UCSD-AML1 (cell line): ENCODE measurements around the gene DAG1.
A peak's percentile ranks its signal among the peaks of the same experiment; 100 is the strongest.

Experiments used
- DNase-seq: peaks from one replicate; lab custom pipeline; 2025; ENCODE audit not compliant: unreplicated experiment; lab: John Stamatoyannopoulos, UW

Gene DAG1

DNA sequence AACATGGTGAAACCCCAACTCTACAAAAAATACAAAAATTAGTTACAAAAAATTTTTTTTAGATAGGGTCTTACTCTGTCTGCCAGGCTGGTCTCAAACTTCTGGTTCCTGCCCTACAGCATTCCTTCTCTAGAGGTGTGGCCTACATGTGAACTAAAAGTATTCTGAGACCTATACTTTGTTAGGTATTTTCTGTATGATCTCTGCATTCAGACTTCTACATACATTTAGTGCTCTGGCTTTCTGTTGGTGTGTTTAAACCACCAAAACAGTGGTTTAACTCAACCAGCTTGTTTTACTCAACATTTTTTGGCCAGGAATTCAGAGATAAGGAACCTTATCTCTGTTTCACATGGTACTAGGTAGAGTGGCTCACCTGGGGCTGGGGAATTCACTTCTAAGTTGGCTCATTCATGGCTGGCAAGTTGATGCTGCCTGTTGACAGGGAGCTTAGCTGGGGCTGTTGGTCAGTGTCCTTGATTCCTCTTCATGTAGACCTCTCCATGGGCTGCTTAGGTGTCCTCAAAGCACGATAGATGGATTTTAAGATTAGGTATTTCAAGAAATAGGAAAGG lies 42.8 kb downstream of the DAG1 start:
- no peak for DNase-seq

DNA sequence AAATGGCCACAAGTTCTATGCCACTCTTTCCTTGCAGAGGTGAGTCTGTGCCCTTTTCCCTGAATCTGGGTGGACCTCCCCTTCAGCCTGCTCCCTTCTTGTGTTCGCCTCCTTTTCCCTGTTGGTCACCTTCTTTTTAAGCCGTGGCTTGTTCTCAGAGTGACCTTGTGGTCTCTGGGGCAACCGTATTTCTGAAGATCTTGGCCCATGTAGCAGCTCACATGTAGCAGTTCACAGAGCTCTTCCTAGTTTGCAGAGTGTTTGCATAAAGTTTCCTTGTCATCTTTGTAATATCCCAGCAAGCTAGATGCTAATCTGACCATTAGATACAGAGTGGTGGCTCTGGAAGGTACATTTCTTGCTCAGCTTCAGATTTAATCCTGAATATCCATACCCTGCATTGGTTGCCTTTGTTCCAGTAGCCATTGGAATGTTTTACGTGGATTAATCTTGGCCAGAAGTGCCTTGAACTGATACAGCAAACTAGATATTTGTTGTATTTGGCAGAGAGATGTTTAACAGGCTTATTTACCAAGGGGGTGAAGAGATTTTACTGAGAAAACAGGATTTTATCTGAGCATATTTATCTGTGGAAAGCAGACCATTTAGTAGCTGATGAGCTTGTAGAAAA lies 43.5 kb downstream of the DAG1 start:
- DNase-seq = no peak

DNA sequence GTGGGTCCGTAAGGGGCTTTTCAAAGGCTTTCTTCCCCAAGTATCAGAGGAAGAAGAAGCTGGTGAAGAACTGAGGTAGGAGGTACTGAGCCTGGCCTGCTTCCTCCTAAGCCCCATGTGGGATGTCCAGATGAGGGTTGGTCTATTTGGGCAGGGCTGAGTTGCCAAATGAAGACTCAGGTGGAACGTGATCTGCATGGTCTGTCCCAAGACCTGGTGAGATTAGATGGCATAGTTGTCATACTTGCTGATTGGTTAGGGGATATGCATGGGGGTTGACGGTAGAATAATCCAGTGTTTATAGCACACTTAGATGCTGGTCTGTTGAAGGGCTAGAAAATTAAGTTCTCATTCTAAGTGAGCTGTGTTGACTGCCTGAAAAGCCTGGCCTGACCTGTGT lies 47.9 kb downstream of the DAG1 start:
- DNase-seq = no peak

DNA sequence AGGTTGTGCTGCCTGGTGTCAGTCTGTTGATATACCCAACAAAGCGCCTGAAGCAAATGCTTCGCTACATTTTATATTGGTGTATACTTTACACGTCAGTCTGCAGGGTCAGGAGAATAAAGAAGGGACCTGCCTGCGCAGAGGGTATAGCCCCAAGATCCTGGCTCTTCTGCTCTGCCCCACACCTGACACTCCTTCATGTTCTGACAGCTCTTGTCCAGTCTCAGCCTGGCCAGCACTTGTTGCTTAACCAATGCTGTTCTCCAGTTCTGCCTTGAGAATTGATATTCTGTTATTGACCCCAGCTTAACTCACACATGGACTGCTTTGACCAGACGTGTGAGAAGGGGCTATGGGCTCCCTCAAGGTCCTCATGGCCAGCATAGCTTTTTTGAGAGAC lies 48.4 kb downstream of the DAG1 start:
- DNase-seq = no peak

DNA sequence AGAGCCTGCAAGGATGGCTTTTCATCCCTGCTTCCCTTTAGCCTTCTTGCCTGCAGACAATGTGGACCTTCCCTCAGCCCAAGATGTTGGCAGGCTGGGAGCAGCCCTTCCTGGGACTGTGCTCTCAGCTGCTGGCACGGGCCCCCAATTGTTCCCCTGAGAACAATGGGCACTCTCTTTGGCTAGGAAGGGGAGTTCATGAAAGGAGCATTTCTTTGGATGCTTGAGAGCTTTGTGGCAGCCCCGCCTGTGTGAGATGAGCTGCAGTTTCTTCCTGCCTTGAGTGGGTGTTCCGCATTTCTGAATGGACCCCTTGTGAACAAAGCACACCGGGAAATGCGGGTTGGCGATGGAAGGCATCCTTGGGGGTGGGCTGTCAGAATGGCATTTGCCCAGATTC lies 49.2 kb downstream of the DAG1 start:
- DNase-seq = no peak

DNA sequence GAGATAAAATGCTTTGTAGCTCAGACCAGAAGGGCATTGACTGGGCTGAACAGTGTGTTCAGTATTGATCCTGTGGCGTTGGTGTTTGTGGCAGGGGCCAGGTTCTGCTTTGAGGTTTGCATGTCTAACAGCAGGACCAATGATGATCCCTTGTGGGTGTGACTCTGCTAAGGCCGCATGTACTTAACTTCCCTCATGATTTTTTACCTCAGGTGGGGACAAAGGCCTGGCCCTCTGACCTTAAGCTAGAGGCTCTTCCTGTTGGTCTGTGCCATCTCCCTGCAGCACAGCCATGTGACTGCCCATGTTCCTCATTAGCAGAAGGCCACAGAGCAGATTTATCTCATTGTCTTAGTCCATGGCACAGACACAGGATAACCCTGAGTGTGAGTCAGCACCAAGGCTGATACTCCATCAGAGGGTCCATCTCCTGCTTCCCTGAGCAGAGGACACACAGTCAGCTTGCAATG lies 49.9 kb downstream of the DAG1 start:
- DNase-seq = no peak

DNA sequence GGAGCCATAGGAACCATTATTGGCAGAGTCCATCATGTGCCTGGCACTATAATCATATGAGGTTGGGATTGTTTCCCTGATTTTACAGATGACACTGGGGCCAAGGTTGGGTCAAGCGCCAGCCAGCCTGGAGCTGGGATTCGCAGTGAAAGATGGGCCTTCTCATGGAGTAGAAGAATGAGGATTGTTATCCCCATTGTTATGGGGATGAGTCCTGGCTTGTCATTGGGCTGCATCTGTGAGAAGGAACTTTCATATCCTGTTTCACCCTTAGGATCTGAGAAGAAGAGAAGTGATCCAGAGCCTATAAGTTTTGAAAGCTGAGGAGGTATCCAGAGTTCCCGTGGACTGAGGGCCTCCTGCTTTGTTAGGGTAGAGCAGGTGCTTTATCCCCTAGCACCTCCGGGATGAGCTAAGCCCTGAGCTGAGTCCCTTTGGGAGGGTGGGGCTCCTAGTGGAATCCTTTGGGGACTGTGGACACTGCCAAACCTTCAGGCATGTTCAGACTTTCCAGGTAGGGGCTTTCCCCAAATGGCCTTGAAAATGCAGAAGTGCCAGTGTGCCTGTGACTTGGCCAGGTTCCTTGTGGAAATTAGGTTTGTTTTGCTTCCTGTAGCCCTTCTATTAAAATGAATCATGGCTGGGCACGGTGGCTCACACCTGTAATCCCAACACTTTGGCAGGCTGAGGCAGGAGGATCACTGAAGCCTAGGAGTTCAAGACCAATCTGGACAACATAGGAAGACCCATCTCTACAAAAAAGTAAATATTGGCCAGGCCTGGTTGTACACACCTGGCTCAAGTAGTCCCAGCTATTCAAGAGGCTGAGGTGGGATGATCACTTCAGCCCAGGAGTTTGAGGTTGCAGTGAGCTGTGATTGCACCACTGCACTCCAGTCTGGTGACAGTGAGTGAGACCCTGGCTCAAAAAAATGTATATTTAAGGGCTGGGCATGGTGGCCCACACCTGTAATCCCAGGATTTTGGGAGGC lies 54.0 kb downstream of the DAG1 start:
- DNase-seq = no peak

DNA sequence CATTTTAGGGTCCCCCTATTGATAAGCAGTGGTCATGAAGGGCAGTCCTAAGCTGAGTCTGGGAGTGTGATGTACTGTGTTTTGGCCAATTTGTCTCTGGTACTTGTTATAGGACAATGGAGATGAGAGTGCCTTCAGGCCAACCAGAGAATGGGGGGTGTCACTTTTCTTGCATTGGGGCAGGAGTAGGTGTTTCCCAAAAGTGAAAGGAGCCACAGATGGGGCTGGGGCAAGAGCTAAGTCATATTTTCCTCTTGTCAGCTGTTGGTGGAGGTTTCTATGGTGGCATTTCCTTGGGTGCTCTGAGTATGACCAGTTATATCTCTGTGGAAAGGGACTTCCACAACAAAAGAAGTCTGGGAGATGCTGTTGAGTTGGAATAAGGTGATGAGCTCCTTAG lies 59.5 kb downstream of the DAG1 start:
- DNase-seq = no peak

DNA sequence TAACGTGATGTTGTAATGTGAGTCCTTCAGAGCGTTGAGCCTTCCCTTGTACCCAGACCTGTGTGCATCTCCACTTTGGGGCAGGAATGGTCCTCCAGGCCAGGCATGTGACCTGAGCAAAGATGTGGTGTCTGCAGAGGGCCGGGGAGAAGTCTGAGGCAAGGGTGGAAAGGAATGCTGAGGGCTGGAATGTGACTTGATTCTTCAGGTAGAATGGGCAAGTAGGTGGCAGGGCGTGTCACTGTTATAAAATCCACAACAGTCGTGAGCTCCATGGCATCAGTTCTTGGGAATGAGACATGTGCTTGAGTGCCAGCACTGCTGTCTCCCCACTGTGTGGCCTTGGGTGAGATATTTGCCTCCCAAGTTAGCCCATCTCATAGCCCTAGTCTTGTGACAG lies 60.2 kb downstream of the DAG1 start:
- no peak for DNase-seq

DNA sequence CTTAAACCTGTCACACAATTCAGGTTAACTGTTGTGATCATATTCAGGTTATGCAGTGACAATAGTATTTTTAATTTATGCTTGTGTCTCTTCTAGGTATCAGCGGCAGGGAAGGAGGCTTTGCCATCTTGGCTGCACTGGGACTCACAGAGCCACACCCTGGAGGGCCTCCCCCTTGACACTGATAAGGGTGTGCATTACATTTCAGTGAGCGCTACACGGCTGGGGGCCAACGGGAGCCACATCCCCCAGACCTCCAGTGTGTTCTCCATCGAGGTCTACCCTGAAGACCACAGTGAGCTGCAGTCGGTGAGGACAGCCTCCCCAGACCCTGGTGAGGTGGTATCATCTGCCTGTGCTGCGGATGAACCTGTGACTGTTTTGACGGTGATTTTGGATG lies 60.6 kb downstream of the DAG1 start:
- DNase-seq = no peak

DNA sequence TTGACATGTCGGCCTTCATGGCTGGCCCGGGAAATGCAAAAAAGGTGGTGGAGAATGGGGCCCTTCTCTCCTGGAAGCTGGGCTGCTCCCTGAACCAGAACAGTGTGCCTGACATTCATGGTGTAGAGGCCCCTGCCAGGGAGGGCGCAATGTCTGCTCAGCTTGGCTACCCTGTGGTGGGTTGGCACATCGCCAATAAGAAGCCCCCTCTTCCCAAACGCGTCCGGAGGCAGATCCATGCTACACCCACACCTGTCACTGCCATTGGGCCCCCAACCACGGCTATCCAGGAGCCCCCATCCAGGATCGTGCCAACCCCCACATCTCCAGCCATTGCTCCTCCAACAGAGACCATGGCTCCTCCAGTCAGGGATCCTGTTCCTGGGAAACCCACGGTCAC lies 61.2 kb downstream of the DAG1 start:
- no peak for DNase-seq

DNA sequence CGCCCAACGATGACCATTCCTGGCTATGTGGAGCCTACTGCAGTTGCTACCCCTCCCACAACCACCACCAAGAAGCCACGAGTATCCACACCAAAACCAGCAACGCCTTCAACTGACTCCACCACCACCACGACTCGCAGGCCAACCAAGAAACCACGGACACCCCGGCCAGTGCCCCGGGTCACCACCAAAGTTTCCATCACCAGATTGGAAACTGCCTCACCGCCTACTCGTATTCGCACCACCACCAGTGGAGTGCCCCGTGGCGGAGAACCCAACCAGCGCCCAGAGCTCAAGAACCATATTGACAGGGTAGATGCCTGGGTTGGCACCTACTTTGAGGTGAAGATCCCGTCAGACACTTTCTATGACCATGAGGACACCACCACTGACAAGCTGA lies 61.6 kb downstream of the DAG1 start:
- no peak for DNase-seq

DNA sequence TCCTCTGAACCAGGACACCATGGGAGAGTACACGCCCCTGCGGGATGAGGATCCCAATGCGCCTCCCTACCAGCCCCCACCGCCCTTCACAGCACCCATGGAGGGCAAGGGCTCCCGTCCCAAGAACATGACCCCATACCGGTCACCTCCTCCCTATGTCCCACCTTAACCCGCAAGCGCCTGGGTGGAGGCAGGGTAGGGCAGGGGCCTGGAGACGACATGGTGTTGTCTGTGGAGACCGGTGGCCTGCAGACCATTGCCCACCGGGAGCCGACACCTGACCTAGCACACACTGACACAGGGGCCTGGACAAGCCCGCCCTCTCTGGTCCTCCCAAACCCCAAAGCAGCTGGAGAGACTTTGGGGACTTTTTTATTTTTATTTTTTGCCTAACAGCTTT lies 63.0 kb downstream of the DAG1 start:
- no peak for DNase-seq

DNA sequence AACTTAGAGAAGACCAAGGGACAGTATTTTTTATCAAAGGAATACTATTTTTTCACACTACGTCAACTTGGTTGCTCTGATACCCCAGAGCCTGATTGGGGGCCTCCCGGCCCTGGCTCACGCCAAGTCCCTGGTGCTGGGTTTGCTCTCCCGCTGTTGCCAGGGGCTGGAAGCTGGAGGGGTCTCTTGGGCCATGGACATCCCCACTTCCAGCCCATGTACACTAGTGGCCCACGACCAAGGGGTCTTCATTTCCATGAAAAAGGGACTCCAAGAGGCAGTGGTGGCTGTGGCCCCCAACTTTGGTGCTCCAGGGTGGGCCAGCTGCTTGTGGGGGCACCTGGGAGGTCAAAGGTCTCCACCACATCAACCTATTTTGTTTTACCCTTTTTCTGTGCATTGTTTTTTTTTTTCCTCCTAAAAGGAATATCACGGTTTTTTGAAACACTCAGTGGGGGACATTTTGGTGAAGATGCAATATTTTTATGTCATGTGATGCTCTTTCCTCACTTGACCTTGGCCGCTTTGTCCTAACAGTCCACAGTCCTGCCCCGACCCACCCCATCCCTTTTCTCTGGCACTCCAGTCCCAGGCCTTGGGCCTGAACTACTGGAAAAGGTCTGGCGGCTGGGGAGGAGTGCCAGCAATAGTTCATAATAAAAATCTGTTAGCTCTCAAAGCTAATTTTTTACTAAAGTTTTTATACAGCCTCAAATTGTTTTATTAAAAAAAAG lies 63.9 kb downstream of the DAG1 start:
- no peak for DNase-seq

DNA sequence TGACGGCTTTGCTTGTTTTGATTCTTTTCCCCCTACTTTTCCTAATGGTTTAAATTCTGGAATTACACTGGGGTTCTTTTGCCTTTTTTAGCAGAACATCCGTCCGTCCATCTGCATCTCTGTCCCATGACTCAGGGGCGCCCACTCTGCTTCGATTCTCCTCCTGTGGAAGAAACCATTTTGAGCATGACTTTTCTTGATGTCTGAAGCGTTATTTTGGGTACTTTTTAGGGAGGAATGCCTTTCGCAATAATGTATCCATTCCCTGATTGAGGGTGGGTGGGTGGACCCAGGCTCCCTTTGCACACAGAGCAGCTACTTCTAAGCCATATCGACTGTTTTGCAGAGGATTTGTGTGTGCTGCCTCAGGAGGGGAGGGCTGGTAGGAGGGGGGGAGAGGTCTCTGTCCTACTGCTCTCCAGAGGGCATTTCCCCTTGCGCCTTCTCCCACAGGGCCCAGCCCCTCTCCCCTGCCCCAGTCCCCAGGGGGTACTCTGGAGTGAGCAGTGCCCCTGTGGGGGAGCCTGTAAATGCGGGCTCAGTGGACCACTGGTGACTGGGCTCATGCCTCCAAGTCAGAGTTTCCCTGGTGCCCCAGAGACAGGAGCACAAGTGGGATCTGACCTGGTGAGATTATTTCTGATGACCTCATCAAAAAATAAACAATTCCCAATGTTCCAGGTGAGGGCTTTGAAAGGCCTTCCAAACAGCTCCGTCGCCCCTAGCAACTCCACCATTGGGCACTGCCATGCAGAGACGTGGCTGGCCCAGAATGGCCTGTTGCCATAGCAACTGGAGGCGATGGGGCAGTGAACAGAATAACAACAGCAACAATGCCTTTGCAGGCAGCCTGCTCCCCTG lies 64.7 kb downstream of the DAG1 start:
- DNase-seq = no peak

DNA sequence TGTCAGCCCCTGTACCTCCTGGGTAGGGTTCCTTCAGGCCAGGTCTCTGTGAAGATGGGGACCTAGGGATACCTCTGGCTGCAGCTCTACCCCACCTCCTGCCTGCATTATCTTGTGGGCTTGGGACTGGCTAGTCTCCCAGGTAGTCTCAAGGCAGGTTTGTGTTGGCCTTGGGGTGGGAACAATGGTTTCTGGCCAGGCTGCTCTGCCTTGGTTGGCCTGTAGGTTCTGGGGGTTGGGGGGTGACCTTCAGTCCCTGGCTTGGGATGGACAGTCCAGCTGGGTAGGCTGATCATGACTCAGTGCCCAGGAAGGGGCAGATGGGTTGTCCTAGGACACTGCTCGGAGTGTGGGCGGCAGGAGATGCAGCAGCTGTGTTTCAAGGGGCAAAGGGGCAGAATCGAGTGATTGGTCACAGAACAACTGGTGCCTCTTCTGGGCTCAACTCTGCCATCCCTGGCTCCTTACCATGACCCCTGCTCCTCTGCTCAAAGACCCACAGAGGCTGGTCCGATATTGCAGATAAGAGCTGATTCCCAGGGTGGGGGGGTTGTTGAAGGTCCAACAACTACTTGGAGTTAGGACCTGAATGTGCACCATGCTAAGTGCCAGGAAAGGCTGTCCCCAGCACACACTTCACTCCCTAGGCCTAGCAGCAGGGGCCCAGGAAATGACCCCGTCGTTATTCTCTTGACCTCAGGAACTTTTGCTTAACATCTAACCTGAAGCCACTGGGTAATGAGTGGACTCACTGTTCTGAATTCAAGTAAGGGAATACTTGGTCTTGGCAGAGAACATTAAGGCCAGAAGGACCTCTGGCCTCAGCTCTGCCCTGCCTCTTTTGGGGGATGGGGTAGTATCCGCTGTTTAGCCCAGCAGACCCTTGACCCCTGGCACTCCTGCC lies 66.2 kb downstream of the DAG1 start:
- DNase-seq = no peak

DNA sequence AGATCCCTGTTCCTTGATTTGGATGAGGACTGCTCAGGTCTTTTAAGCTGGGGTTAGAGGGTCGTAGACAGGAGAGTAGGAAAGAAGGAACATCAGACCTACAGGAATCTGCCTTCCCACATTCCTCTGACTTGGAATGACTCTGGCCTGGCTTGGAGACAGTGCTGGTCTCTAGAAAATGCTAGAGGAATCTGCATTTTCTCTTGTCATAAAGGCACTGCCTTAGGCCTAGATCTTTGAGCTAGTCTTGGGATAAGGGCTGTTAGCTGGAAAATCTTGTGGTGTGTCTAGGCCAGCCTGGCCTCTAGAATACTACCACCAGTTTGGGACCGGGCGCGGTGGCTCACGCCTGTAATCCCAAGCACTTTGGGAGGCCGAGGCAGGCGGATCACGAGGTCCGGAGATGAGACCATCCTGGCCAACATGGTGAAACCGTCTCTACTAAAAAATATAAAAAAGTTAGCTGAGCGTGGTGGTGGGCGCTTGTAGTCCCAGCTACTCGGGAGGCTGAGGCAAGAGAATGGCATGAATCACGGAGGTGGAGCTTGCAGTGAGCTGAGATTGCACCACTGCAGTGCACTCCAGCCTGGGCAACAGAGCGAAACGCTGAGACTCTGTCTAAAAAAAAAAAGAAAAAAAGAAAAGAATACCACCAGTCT lies 66.9 kb downstream of the DAG1 start:
- DNase-seq = no peak

DNA sequence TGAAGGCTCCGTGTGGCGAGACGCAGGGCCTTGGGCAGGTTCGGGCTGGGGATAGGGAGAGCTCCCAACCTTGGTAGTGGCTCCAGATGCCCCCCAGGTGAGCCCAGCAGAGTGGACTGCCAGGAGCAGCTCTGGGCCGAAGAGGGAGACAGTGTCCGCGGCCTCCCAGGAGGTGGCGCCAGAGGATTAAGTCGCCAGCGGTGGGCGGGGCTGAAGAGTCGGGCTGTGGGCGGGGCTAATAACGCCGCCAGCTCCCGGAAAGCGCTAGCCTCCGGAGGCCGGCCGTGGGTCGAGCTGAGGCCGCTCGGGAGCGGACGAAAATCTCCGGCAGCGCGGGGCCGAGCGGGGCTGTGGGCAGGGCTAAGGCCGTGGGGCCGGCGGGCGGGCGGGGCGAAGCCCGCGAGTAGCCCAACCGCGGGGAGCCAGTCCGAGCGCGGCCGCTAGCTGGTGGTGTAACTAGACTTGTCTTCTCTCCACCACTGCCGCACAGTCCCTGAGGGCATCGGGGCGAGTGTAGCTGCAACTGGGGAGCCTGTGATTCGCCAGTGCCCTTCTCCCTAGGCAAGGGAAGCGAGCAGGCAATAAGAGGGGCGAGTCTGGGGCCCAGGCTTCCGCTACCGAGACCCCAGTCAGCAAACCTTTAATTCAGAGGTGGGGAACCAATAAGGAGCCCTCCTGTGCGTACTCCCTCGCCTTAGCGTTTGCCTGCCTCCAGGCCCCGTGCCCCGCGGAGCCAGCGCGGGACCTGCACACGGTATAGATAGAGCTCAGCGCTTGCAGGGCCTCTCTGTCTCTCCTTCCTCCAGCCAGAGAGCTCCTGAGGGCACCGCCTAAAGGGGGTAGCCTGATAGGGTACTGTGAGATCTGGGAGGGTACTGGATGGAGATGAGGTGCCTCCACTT lies 69.8 kb downstream of the DAG1 start:
- peak; percentile 96 for DNase-seq
